WI38 (cell line): ENCODE measurements around the gene IGSF23.

Experiments
- H3K4me3 ChIP-seq: 2 replicates; pipeline ENCODE4 v1.5.1; 2011; ENCODE audit warnings: low read depth, mild to moderate bottlenecking, control low read depth, low read length
- CTCF ChIP-seq: IDR thresholded peaks from 2 replicates; pipeline ENCODE4 v1.5.1; 2012; ENCODE audit warnings: low read depth, mild to moderate bottlenecking, control low read depth, low read length

The IGSF23 gene

GRCh38 chr19:44615863-44616247, 2.5 kb downstream of the IGSF23 start:
- H3K4me3 ChIP-seq: no peak overlapping the region
- no peak for TF ChIP-seq CTCF

- TF ChIP-seq CTCF: no peak
- H3K4me3 ChIP-seq: no peak overlapping the region
These were observed 3.9 kb downstream of the IGSF23 start for GRCh38 chr19:44617110-44617880.

DNA sequence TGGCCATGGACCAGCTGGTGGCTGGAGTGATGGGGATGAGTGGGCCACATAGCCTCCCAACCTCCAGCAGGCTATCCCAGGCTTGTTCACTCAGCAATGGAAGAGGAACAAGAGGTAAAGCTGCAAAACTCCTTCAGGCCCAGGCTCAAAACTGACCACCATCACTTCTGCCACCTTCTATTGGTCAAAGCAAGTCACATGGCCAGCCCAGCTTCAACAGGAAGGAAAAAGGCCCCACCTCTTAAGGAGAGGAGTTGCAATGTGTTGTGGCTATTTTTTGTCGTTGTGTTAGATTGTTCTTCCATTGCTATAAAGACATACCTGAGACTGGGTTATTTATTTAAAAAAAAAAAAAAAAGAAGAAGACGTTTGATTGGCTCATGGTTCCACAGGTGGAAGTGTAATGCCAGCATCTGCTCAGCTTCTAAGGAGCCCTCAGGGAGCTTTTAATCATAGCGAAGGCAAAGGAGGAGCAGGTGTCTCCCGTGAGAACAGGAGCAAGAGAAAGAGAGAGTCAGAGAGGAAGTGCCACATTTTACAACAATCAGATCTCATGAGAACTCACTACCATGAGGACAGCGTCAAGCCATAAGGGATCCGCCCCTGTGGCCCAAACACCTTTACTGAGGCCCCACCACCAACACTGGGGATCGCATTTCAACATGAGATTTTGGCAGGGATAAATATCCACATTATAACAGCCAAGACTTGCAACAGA, 5.4 kb downstream of the IGSF23 start:
- H3K4me3 ChIP-seq: no peak overlapping the region
- no peak for TF ChIP-seq CTCF

GRCh38 chr19:44620667-44621066, 7.3 kb downstream of the IGSF23 start:
- TF ChIP-seq CTCF: no peak
- H3K4me3 ChIP-seq: no peak overlapping the region

- TF ChIP-seq CTCF: no peak
These were observed 8.0 kb downstream of the IGSF23 start for GRCh38 chr19:44621367-44621766.

GRCh38 chr19:44623080-44623479, 9.7 kb downstream of the IGSF23 start:
- no peak for TF ChIP-seq CTCF
- H3K4me3 ChIP-seq: no peak overlapping the region

More at GRCh38 chr19:44621367-44621766, 8.0 kb downstream of the IGSF23 start:
- no peak overlapping the region for H3K4me3 ChIP-seq

- TF ChIP-seq CTCF: no peak
- H3K4me3 ChIP-seq: no peak overlapping the region
These were observed 10.3 kb downstream of the IGSF23 start for GRCh38 chr19:44623626-44624025.
